Measurements from ENCODE around the gene DCTPP1.

DNA sequence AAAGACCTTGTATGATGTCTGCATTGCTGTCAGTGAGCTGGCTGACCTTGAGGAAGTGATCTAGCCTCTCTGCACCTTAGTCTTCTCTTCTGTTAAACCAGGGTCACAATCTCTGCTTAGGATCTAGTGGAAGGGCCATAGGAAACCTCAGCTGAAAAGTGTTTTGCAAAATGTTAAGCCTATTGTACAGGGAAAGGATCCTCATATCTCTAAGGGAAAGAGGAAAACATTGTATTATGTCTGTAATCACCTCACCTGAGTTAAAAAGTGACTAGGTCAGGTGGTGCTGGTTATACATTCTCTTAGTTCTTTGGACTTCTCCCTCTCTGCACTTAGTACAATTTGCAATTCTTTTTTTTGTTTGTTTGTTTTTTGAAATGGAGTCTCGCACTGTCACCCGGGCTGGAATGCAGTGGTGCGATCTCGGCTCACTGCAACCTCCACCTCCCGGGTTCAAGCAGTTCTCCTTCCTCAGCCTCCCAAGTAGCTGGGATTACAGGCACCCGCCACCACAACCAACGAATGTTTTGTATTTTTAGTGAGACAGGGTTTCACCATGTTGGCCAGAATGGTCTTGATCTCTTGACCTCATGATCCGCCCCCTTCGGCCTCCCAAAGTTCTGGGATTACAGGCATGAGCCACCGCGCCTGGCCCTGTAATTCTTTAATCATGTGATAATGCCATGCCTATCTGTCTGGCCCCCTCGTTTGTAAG, 17.8 kb upstream of the DCTPP1 start:
- TF ChIP-seq, protein P1, sequence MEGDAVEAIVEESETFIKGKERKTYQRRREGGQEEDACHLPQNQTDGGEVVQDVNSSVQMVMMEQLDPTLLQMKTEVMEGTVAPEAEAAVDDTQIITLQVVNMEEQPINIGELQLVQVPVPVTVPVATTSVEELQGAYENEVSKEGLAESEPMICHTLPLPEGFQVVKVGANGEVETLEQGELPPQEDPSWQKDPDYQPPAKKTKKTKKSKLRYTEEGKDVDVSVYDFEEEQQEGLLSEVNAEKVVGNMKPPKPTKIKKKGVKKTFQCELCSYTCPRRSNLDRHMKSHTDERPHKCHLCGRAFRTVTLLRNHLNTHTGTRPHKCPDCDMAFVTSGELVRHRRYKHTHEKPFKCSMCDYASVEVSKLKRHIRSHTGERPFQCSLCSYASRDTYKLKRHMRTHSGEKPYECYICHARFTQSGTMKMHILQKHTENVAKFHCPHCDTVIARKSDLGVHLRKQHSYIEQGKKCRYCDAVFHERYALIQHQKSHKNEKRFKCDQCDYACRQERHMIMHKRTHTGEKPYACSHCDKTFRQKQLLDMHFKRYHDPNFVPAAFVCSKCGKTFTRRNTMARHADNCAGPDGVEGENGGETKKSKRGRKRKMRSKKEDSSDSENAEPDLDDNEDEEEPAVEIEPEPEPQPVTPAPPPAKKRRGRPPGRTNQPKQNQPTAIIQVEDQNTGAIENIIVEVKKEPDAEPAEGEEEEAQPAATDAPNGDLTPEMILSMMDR (IDR thresholded peaks at IDR 0.05 in 2 of 3, conservative IDR thresholded peaks at IDR 0.05 in 1 of 3; ENCODE audit: borderline replicate concordance in 1 of 3, insufficient read depth in 1 of 3, low read depth in 2 of 3, low read length in 2 of 3), result no peak
- TF ChIP-seq SP1 (IDR thresholded peaks at IDR 0.05; ENCODE audit: low read depth), result no peak
- no peak for TF ChIP-seq ZNF274 (IDR thresholded peaks at IDR 0.05; ENCODE audit: low read depth, low read length)
- no peak for TF ChIP-seq YY1 (IDR thresholded peaks at IDR 0.05; ENCODE audit: extremely low read depth, insufficient replicate concordance, low read depth, low read length)
